Measurements from ENCODE around the gene RWDD1. TPM values are rescaled to one million over a fixed set of nuclear protein-coding genes. Genes with fewer than 3 reads are reported as not detected.

Gene RWDD1
- polyA plus RNA-seq, 1 of the 3 experiments (the other 2 are of a cell fraction) = 17.7 TPM

GRCh38 chr6:116586276-116586675 is 15.0 kb downstream of the RWDD1 start (continued):
- TF ChIP-seq ZBTB33 (IDR thresholded peaks at IDR 0.05; ENCODE audit: borderline replicate concordance, low read depth) (no peak), RAD21 (IDR thresholded peaks at IDR 0.05; ENCODE audit: low read length) (no peak), FOXM1 (IDR thresholded peaks at IDR 0.05; ENCODE audit: low read depth) (no peak), TAF1 (IDR thresholded peaks at IDR 0.05; ENCODE audit: borderline replicate concordance, low read depth, low read length) (no peak)

GRCh38 chr6:116586738-116587137 is 15.4 kb downstream of the RWDD1 start:
- POLR2A ChIA-PET = no interaction called here
- no peaks in the 10 kb centered on the region for H3K9me3 ChIP-seq
- H4K20me1 ChIP-seq (ENCODE audit: insufficient read depth) = no peaks in the 10 kb centered on the region
- no peak for DNase-seq
- no peak overlapping the region for H3K4me3 ChIP-seq (ENCODE audit: low read depth in 2 of 2, low read length in 1 of 2)
- H3K9me2 ChIP-seq = no peaks in the 10 kb centered on the region
- no peak for TF ChIP-seq ZBTB33 (IDR thresholded peaks at IDR 0.05; ENCODE audit: borderline replicate concordance, low read depth)
- no peak overlapping the region for H3K9ac ChIP-seq
- no peak overlapping the region for H3K4me2 ChIP-seq
- H2AFZ ChIP-seq (ENCODE audit: low read depth) = no peak overlapping the region
- peaks cover 75 to 86% of the 10 kb centered on the region in 2 experiments for H3K36me3 ChIP-seq (replicated peaks in 1 of 2; ENCODE audit: control insufficient read depth in 1 of 2, insufficient read depth in 2 of 2, low read length in 1 of 2)
- H3K4me1 ChIP-seq (ENCODE audit: control insufficient read depth in 1 of 2, insufficient read depth in 2 of 2, low read depth in 1 of 2, low read length in 1 of 2) = no peaks in the 10 kb centered on the region
- CTCF ChIA-PET = interaction anchor here (1.2 kb wide), 1 partner anchor 299 kb away, joined by 3 read pairs; no protein-coding TSS in a partner anchor
- peaks cover 13% of the 10 kb centered on the region; the same call in 1 of the 2 replicates for H3K79me2 ChIP-seq (ENCODE audit: insufficient read depth)
- WGBS (ENCODE audit: low lambda C conversion rate) = 99% methylated on average over 2 of the region's 2 CpGs
- H3F3A ChIP-seq (replicated peaks; ENCODE audit: insufficient read depth) = peaks cover 3% of the 10 kb centered on the region
- no peaks in the 10 kb centered on the region for H3K27me3 ChIP-seq (ENCODE audit: insufficient read depth)
- no peak overlapping the region for H3K27ac ChIP-seq (ENCODE audit: low read depth in 2 of 2, low read length in 1 of 2)

- Histone ChIP-seq H3K79me2 (ENCODE audit: insufficient read depth) (no peaks in the 10 kb centered on the region), H3K4me3 (ENCODE audit: low read depth in 2 of 2, low read length in 1 of 2) (no peak overlapping the region), H3K4me2 (no peak overlapping the region), H3K4me1 (ENCODE audit: control insufficient read depth in 1 of 2, insufficient read depth in 2 of 2, low read depth in 1 of 2, low read length in 1 of 2) (no peaks in the 10 kb centered on the region), H3K27ac (ENCODE audit: low read depth in 2 of 2, low read length in 1 of 2) (no peak overlapping the region), H4K20me1 (ENCODE audit: insufficient read depth) (no peaks in the 10 kb centered on the region), H3K9ac (no peak overlapping the region), H3K27me3 (ENCODE audit: insufficient read depth) (no peaks in the 10 kb centered on the region), H3K9me3 (no peaks in the 10 kb centered on the region), H3K9me2 (peaks cover 5% of the 10 kb centered on the region; the same call in 1 of the 2 replicates), H2AFZ (ENCODE audit: low read depth) (no peak overlapping the region), H3K36me3 (replicated peaks in 1 of 2; ENCODE audit: control insufficient read depth in 1 of 2, insufficient read depth in 2 of 2, low read length in 1 of 2) (peaks cover 50 to 54% of the 10 kb centered on the region in 2 experiments), H3F3A (replicated peaks; ENCODE audit: insufficient read depth) (peaks cover 15% of the 10 kb centered on the region)
- POLR2A ChIA-PET = no interaction called here
- CTCF ChIA-PET = interaction anchor here (0.8 kb wide), 1 partner anchor 34 kb away, joined by 3 read pairs; no protein-coding TSS in a partner anchor
- TF ChIP-seq USF2 (IDR thresholded peaks at IDR 0.05; ENCODE audit: borderline replicate concordance, low read depth, low read length) = no peak
- TF ChIP-seq ELF1 (IDR thresholded peaks at IDR 0.05) = no peak
- TF ChIP-seq RCOR1 (IDR thresholded peaks at IDR 0.05; ENCODE audit: low read length) = no peak
- no peak for TF ChIP-seq CTCF (IDR thresholded peaks at IDR 0.05)
- no peak for TF ChIP-seq USF1 (IDR thresholded peaks at IDR 0.05; ENCODE audit: borderline replicate concordance, low read depth)
- TF ChIP-seq GATA2 (CRISPR knock-in tag; IDR thresholded peaks at IDR 0.05) = no peak
- no peak for TF ChIP-seq NRF1 (IDR thresholded peaks at IDR 0.05; ENCODE audit: low read depth, low read length)
- TF ChIP-seq TEAD4 (IDR thresholded peaks at IDR 0.05; ENCODE audit: borderline replicate concordance, insufficient read depth) = no peak
- TF ChIP-seq TAF1 (IDR thresholded peaks at IDR 0.05; ENCODE audit: borderline replicate concordance, low read depth, low read length) = no peak
- no peak for TF ChIP-seq PBX3 (IDR thresholded peaks at IDR 0.05)
- WGBS (ENCODE audit: low lambda C conversion rate) = 83% methylated on average over 3 of the region's 3 CpGs
- no peak for DNase-seq
These were observed 23.9 kb downstream of the RWDD1 start for GRCh38 chr6:116595247-116595646.
